ENCODE data around the gene PHC2. TPM values are rescaled to one million over a fixed set of nuclear protein-coding genes. Genes with fewer than 3 reads are reported as not detected.

Gene PHC2
- total RNA-seq, 1 experiment from 2014 or later, result 9.4 TPM

- Histone ChIP-seq H3K79me1 (ENCODE audit: insufficient read depth, low read depth, low read length, poor library complexity, severe bottlenecking) (no peaks in the 10 kb centered on the region), H3K4me2 (ENCODE audit: insufficient read depth, insufficient read length, low read length) (no peak overlapping the region), H2AFZ (ENCODE audit: low read length) (no peak overlapping the region), H3K4me1 (ENCODE audit: insufficient read depth, low read length) (no peaks in the 10 kb centered on the region), H2BK120ac (ENCODE audit: low read depth, low read length, poor library complexity, severe bottlenecking) (no peak overlapping the region), H2AK5ac (ENCODE audit: insufficient read length, low read length) (no peak overlapping the region), H3K56ac (ENCODE audit: insufficient read length, low read depth, low read length) (no peak overlapping the region), H2BK12ac (ENCODE audit: insufficient read length, low read depth, low read length) (no peak overlapping the region), H4K20me1 (ENCODE audit: control insufficient read depth, insufficient read depth, insufficient read length) (no peaks in the 10 kb centered on the region), H3K4ac (ENCODE audit: low read depth, low read length) (no peak overlapping the region), H3K79me2 (ENCODE audit: insufficient read depth, low read length) (no peaks in the 10 kb centered on the region), H3K14ac (ENCODE audit: insufficient read depth, low read length) (no peak overlapping the region), H3T11ph (ENCODE audit: low read length) (no peak overlapping the region), H3K18ac (ENCODE audit: insufficient read length, low read depth, low read length) (no peak overlapping the region), H4K8ac (replicated peaks; ENCODE audit: insufficient read length, low read depth, low read length) (no peak overlapping the region), H3K27ac (ENCODE audit: insufficient read length, low read depth, low read length) (no peak overlapping the region), H3K9me3 (ENCODE audit: control insufficient read depth, low read depth, low read length) (no peaks in the 10 kb centered on the region), H3K27me3 (ENCODE audit: insufficient read depth, low read length) (no peaks in the 10 kb centered on the region), H2BK5ac (ENCODE audit: insufficient read length, low read length) (no peak overlapping the region), H3K23me2 (ENCODE audit: insufficient read length, low read depth, low read length, poor library complexity, severe bottlenecking) (no peaks in the 10 kb centered on the region), H4K91ac (ENCODE audit: insufficient read length, low read depth, low read length) (no peak overlapping the region), H3K9ac (ENCODE audit: extremely low read depth, insufficient read length, low read length) (no peak overlapping the region), H3K23ac (ENCODE audit: insufficient read length, low read depth, low read length) (no peak overlapping the region), H2BK15ac (ENCODE audit: low read depth, low read length) (no peak overlapping the region), H4K5ac (ENCODE audit: insufficient read length, low read depth, low read length) (no peak overlapping the region), H2BK20ac (ENCODE audit: low read depth, low read length, poor library complexity, severe bottlenecking) (no peak overlapping the region)
- Mint-ChIP-seq H3K4me3 (no peak overlapping the region), H3K4me1 (peaks cover 5 to 13% of the 10 kb centered on the region in 2 experiments; a peak in 3 of 4 replicates), H3K27ac (no peak overlapping the region), H3K27me3 (ENCODE audit: low read depth) (peaks cover 21% of the 10 kb centered on the region), H3K36me3 (ENCODE audit: insufficient read depth in 1 of 3, low read depth in 3 of 3) (no peaks in the 10 kb centered on the region; a peak in 1 of 7 replicates), H3K9me3 (no peaks in the 10 kb centered on the region)
- no peak for TF ChIP-seq CTCF (conservative IDR thresholded peaks at IDR 0.05)
- DNase-seq, result no peak
- WGBS (ENCODE audit: extremely low coverage, insufficient read length, low lambda C conversion rate), result no CpG with 5 or more reads among the region's 9 CpGs
Observed at GRCh38 chr1:33319186-33319948, 111.5 kb downstream of the PHC2 start.

All from H9 (cell line).